HG03439 (cell line): ENCODE measurements around the gene GMPPA.

Source experiments
- ATAC-seq: cut with Tn5 transposase; IDR thresholded peaks from one replicate; pipeline ENCODE4 v1.9.1; 2021; ENCODE audit warnings: mild to moderate bottlenecking, moderate library complexity; ENCODE audit not compliant: unreplicated experiment

GMPPA gene

GRCh38 chr2:219517954-219518778 is 19.5 kb downstream of the GMPPA start:
- ATAC-seq = no peak

- ATAC-seq = no peak
Observed at GRCh38 chr2:219519526-219519916, 20.8 kb downstream of the GMPPA start.

GRCh38 chr2:219520079-219520478 is 21.4 kb downstream of the GMPPA start:
- no peak for ATAC-seq

GRCh38 chr2:219521066-219521880 is 22.6 kb downstream of the GMPPA start:
- ATAC-seq = no peak

GRCh38 chr2:219522111-219523030 is 23.7 kb downstream of the GMPPA start:
- no peak for ATAC-seq

- ATAC-seq = no peak
Observed at GRCh38 chr2:219523031-219523671, 24.5 kb downstream of the GMPPA start.

- ATAC-seq = no peak
Observed at GRCh38 chr2:219524817-219525216, 26.1 kb downstream of the GMPPA start.

- no peak for ATAC-seq
Observed at GRCh38 chr2:219525533-219526232, 27.0 kb downstream of the GMPPA start.

GRCh38 chr2:219526320-219527075 is 27.8 kb downstream of the GMPPA start:
- ATAC-seq = no peak

- ATAC-seq = no peak
Observed at GRCh38 chr2:219527076-219527394, 28.3 kb downstream of the GMPPA start.

GRCh38 chr2:219527472-219527871 is 28.8 kb downstream of the GMPPA start:
- no peak for ATAC-seq

- peak; percentile 81 for ATAC-seq
Observed at GRCh38 chr2:219530048-219530963, 31.6 kb downstream of the GMPPA start.

GRCh38 chr2:219531639-219532377 is 33.1 kb downstream of the GMPPA start:
- ATAC-seq = no peak

- ATAC-seq = no peak
Observed at GRCh38 chr2:219532378-219532649, 33.6 kb downstream of the GMPPA start.

GRCh38 chr2:219533930-219534661 is 35.4 kb downstream of the GMPPA start:
- no peak for ATAC-seq

GRCh38 chr2:219536425-219536824 is 37.7 kb downstream of the GMPPA start:
- no peak for ATAC-seq

GRCh38 chr2:219536967-219537366 is 38.3 kb downstream of the GMPPA start:
- no peak for ATAC-seq
